Liver (tissue), 9 donors: ENCODE data around the gene SIGLEC12. TPM values are rescaled to one million over a fixed set of nuclear protein-coding genes. Genes with fewer than 3 reads are reported as not detected.

Source experiments
- DNase-seq: peaks from one replicate; pipeline ENCODE4 v3.0.0-alpha.2; 2017; ENCODE audit warnings: low spot score
- H3K27ac ChIP-seq, 2 donors: one replicate each; pipeline ENCODE4 v1.7.0; 2013; ENCODE audit warnings: inconsistent platforms in 2 of 2, low read length in 2 of 2, control low read depth in 1 of 2, low read depth in 1 of 2, mild to moderate bottlenecking in 1 of 2
- H3K27me3 ChIP-seq, 4 donors: one replicate each; pipeline versions ENCODE4 v1.6.1 to v1.7.0; 2013; ENCODE audit warnings: low read length in 3 of 4, inconsistent platforms in 1 of 4, mild to moderate bottlenecking in 1 of 4, moderate library complexity in 1 of 4; ENCODE audit not compliant: control insufficient read depth in 4 of 4, insufficient read depth in 4 of 4
- H3K36me3 ChIP-seq, 4 donors: one replicate each; pipeline versions ENCODE4 v1.6.1 to v1.7.0; 2013; ENCODE audit warnings: low read length in 3 of 4, mild to moderate bottlenecking in 3 of 4, low read depth in 1 of 4, moderate library complexity in 1 of 4; ENCODE audit not compliant: control insufficient read depth in 4 of 4, insufficient read depth in 3 of 4
- H3K4me1 ChIP-seq, 4 donors: one replicate each; pipeline versions ENCODE4 v1.6.1 to v1.7.0; 2013; ENCODE audit warnings: low read length in 3 of 4, mild to moderate bottlenecking in 3 of 4, moderate library complexity in 1 of 4; ENCODE audit not compliant: control insufficient read depth in 4 of 4, insufficient read depth in 4 of 4
- H3K4me3 ChIP-seq, 3 donors: one replicate each; pipeline versions ENCODE4 v1.6.1 to v1.7.0; 2013; ENCODE audit warnings: low read length in 3 of 3, control low read depth in 1 of 3, low read depth in 1 of 3, mild to moderate bottlenecking in 1 of 3
- H3K9ac ChIP-seq, 2 donors: one replicate each; pipeline ENCODE4 v1.7.0; 2013; ENCODE audit warnings: low read length in 2 of 2, mild to moderate bottlenecking in 2 of 2, moderate library complexity in 2 of 2, control low read depth in 1 of 2, low read depth in 1 of 2
- H3K9me3 ChIP-seq, 4 donors: one replicate each; pipeline versions ENCODE4 v1.6.1 to v1.7.0; 2013; ENCODE audit warnings: low read length in 3 of 4; ENCODE audit not compliant: control insufficient read depth in 4 of 4
- ATF3 ChIP-seq: IDR thresholded peaks from 2 replicates; pipeline ENCODE4 v1.6.1; 2016; ENCODE audit warnings: antibody characterized with exemption
- CTCF ChIP-seq: fragments of 150-350 bp; IDR thresholded peaks from 2 replicates; pipeline ENCODE4 v1.5.1; 2017; ENCODE audit warnings: improper control_type of control experiment, low read depth, low read length; ENCODE audit not compliant: missing input control
- EGR1 ChIP-seq, 2 donors: IDR thresholded peaks; 2 replicates each; pipeline ENCODE4 v1.6.1; 2016 to 2018; ENCODE audit warnings: antibody characterized with exemption in 2 of 2, low read depth in 2 of 2
- FOXA1 ChIP-seq: IDR thresholded peaks from 2 replicates; pipeline ENCODE4 v1.6.1; 2016; ENCODE audit warnings: antibody characterized with exemption
- FOXA2 ChIP-seq: IDR thresholded peaks from 2 replicates; pipeline ENCODE4 v1.6.1; 2016; ENCODE audit warnings: antibody characterized with exemption
- GABPA ChIP-seq, 2 donors: IDR thresholded peaks in 1 of 2; conservative IDR thresholded peaks in 1 of 2; 2 replicates each; pipeline ENCODE4 v1.6.1; 2016; ENCODE audit warnings: antibody characterized with exemption in 2 of 2, mild to moderate bottlenecking in 1 of 2, moderate library complexity in 1 of 2
- HNF4A ChIP-seq, 2 donors: conservative IDR thresholded peaks; 2 replicates each; pipeline ENCODE4 v1.6.1; 2016; ENCODE audit warnings: antibody characterized with exemption in 2 of 2, mild to moderate bottlenecking in 2 of 2
- HNF4G ChIP-seq: IDR thresholded peaks from 2 replicates; pipeline ENCODE4 v1.6.1; 2016; ENCODE audit warnings: antibody characterized with exemption
- JUND ChIP-seq, 2 donors: IDR thresholded peaks; 2 replicates each; pipeline ENCODE4 v1.6.1; 2016; ENCODE audit warnings: antibody characterized with exemption in 2 of 2
- MAX ChIP-seq: IDR thresholded peaks from 2 replicates; pipeline ENCODE4 v1.6.1; 2016; ENCODE audit warnings: antibody characterized with exemption
- NR2F2 ChIP-seq: IDR thresholded peaks from 2 replicates; pipeline ENCODE4 v1.6.1; 2016; ENCODE audit warnings: antibody characterized with exemption
- RAD21 ChIP-seq, 2 donors: IDR thresholded peaks; 2 replicates each; pipeline ENCODE4 v1.6.1; 2016; ENCODE audit warnings: antibody characterized with exemption in 2 of 2, mild to moderate bottlenecking in 2 of 2
- REST ChIP-seq: IDR thresholded peaks from 2 replicates; pipeline ENCODE4 v1.6.1; 2016; ENCODE audit warnings: antibody characterized with exemption, mild to moderate bottlenecking
- RXRA ChIP-seq, 2 donors: IDR thresholded peaks; 2 replicates each; pipeline ENCODE4 v1.6.1; 2017 to 2018; ENCODE audit warnings: antibody characterized with exemption in 2 of 2, mild to moderate bottlenecking in 1 of 2
- SP1 ChIP-seq: IDR thresholded peaks from 2 replicates; pipeline ENCODE4 v1.6.1; 2018; ENCODE audit warnings: antibody characterized with exemption, mild to moderate bottlenecking
- TAF1 ChIP-seq: conservative IDR thresholded peaks from 2 replicates; pipeline ENCODE4 v1.6.1; 2016; ENCODE audit warnings: antibody characterized with exemption, mild to moderate bottlenecking
- YY1 ChIP-seq: IDR thresholded peaks from 2 replicates; pipeline ENCODE4 v1.6.1; 2016; ENCODE audit warnings: antibody characterized with exemption, mild to moderate bottlenecking
- ZBTB33 ChIP-seq: IDR thresholded peaks from 2 replicates; pipeline ENCODE4 v1.6.1; 2016; ENCODE audit warnings: antibody characterized with exemption
- WGBS: extraction: QIAGEN DNeasy Blood & Tissue Kit; methylation state at CpG from one replicate; pipeline ENCODE4 v1.1.7; 2013; 5-methylcytosine and 5-hydroxymethylcytosine counted together
- polyA plus RNA-seq, 2 donors: library from polyadenylated mRNA; stranded (reverse) in 1 of 2; unstranded in 1 of 2; fragments of 200-250 nt in 1 of 2; fragments of >200 nt in 1 of 2; fragmentation: Nextera tagmentation in 1 of 2; extraction: Ambion mirVana in 1 of 2; gene quantifications; one replicate each; pipeline versions ENCODE4 v1.2.1 to v1.2.3, GENCODE V29; 2013 to 2015
- total RNA-seq, 2 donors: library from RNA; depleted of rRNA; stranded (reverse); fragments of >200 nt; gene quantifications; one replicate each; pipeline ENCODE4 v1.2.3, GENCODE V29; 2014
- donor health status: healthy.
- donor health status: healthy.
- donor health status: healthy.
- donor health status: healthy.
- donor health status: healthy.

Gene SIGLEC12
- total and polyA plus RNA-seq, 4 donors, result 0.05 to 5.0 (median 0.52) TPM

GRCh38 chr19:51467864-51468544 lies 33.6 kb downstream of the SIGLEC12 start:
- Histone ChIP-seq H3K9ac (no peak overlapping the region), H3K27me3 (no peaks in the 10 kb centered on the region), H3K36me3 (no peaks in the 10 kb centered on the region), H3K4me3 (no peak overlapping the region), H3K4me1 (no peaks in the 10 kb centered on the region), H3K9me3 (no peaks in the 10 kb centered on the region), H3K27ac (no peak overlapping the region)
- DNase-seq, result no peak
- TF ChIP-seq JUND (IDR thresholded peaks at IDR 0.05) (no peak), RAD21 (IDR thresholded peaks at IDR 0.05) (no peak), CTCF (no peak), ZBTB33 (no peak), HNF4G (no peak), REST (no peak), FOXA1 (no peak), TAF1 (no peak), ATF3 (no peak), MAX (no peak), EGR1 (IDR thresholded peaks at IDR 0.05; ENCODE audit: low read depth in 2 of 2) (no peak), NR2F2 (no peak), YY1 (no peak), SP1 (no peak), HNF4A (conservative IDR thresholded peaks at IDR 0.05) (no peak), FOXA2 (no peak), RXRA (IDR thresholded peaks at IDR 0.05) (no peak), GABPA (IDR thresholded peaks at IDR 0.05 in 1 of 2, conservative IDR thresholded peaks at IDR 0.05 in 1 of 2) (no peak)
- WGBS, result 54% methylated on average over 4 of the region's 4 CpGs
